ENCODE measurements around the gene CREB3L2.
"Not testable (repeated sequence)": the region's sequence is repeated elsewhere in the genome, so short reads cannot be mapped to it uniquely, and the experiment has no call there.

CREB3L2 gene

DNA sequence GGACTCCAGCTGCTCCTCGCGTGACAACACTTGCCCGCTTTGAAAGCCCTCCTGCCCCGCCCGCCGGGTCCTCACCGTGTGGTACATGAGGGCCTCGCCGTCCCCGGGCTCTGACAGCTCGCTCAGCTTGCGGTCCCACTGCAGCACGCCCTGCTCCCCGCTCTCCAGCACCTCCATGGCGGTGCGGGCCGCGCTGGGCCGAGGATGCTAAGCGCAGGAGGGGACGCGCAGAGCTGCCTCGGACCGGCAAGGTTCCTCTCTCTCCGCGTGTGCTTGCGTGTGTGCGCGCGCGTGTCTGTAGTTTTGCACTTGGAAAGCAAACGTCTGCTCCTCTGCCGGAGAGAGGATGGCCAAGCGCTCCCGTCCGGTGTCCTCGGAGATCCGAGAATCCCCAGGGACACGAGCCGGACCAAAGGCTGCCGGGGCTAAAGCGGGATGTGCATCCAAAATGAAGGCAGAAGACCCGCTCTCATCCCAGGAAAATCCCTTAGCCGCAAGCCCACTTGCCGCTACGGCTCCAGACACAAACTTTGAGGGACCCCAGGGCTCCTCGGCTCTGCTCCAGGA lies at the start of gene CREB3L2:
Gene CREB3L2 (minus strand): TSS at position 558 of the 567 bp plus-strand sequence. CDS start 381 bp downstream, at position 177.
- peak; percentile 46 for DNase-seq (ENCODE audit: low spot score)

DNA sequence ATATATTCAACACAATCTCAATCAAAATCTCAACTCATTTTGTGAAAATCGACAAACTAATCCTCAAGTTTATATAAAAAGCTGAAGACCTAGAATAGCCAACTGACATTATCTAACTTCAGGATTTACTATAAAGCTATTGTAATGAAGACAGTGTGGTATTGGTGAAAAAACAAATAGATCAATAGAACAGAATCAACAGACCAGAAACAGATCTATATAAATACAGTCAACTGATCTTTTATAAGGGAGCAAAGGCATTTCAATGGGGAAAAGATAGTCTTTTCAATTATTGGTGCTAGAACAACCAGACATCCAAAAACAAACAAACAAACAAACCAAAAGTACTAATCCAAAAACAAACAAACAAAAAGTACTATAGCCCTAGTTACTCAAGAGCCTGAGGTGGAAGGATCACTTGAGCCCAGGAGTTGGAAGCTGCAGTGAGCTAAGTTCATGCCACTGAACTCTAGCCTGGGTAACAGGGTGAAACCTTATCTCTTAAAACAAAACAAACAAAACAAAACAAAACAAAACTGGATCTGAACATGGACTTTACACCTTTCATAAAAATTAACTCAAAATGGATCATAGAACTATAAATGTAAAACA lies 47.7 kb upstream of the CREB3L2 start:
- DNase-seq (ENCODE audit: low spot score) = no peak

GRCh38 chr7:138047907-138048306 lies 46.0 kb upstream of the CREB3L2 start:
- no peak for DNase-seq (ENCODE audit: low spot score)

GRCh38 chr7:138044897-138045296 lies 43.0 kb upstream of the CREB3L2 start:
- no peak for DNase-seq (ENCODE audit: low spot score)

DNA sequence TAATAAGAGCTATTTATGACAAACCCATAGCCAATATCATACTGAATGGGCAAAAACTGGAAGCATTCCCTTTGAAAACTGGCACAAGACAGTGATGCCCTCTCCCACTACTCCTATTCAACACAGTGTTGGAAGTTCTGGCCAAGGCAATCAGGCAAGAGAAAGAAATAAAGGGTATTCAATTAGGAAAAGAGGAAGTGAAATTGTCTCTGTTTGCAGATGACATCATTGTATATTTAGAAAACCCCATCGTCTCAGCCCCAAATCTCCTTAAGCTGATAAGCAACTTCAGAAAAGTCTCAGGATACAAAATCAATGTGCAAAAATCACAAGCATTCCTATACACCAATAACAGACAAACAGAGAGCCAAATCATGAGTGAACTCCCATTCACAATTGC lies 38.2 kb upstream of the CREB3L2 start:
- not testable (repeated sequence) for DNase-seq (ENCODE audit: low spot score)

DNA sequence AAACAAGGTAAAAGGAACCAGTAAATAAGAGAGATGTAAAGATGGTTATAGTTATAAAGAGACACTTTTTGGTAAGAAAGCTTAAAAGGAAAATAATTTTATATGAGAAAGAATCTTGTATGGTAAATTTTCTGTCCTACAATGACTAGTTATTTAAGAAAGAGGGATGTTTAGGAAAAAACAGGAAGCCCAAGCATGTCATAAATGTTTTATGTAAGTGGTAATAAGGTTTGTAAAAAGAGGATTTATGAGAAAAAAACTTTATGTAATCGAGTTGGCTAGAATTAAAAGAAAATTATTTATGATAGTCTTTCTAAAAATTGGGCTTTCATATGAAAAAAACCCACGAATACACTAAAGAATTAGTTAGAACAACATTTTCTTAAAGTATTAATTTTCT lies 34.2 kb upstream of the CREB3L2 start:
- no peak for DNase-seq (ENCODE audit: low spot score)

DNA sequence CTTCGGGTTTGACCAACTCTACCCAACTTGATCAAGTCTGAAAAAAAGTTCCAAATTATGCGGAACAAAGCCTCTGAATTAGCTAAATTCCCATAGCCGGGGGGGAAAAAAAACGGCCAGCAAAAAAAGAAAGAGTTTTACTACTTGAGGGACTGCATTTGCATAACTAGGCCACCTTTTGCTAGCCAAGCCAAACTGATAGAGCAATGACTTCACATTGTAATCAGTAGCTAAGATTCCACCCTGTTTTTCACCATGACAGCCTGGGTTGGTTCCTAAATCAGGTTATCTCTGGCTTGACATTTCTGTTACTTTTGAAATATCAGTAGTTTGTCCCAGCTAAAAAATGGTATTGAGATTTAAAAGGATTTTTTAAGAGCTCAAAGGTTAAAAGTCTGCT lies 31.4 kb upstream of the CREB3L2 start:
- DNase-seq (ENCODE audit: low spot score) = no peak

DNA sequence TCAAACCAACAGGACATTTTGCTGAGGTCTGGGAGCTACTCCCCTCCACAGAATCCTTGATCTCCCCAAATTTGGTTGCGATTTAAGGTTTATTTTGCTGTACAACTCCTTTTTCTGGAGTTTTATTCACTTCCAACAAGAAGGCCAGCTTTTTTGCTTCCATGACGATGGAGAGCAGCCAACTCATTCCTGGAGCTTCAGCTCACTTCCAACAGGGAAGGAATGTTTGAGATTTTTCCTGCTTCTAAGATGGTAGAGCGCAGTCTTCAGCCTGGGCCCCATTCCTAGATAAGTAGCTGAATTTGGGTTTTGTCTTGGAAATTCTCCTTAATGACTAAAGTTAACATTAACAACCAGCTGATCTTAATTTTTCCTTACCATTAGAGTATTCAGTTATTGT lies 30.9 kb upstream of the CREB3L2 start:
- no peak for DNase-seq (ENCODE audit: low spot score)

DNA sequence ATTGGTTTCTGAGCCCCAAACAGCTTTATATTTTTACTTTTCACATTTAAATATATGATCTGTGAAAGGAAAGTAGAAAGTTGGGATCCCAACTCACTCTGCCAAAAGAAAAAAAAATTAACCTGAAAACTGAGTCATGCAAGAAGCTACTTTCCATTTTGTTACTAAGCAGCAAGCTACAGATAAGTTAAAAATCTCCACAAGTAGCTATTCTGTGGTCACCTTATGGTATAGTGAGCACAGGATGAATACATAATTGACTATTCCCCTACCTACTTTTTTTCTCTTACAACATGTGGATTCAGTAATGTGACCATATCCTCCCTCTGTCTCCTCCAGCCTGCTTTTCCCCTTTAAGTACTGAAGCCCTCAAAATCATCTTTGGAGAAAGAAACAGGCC lies 30.3 kb upstream of the CREB3L2 start:
- DNase-seq (ENCODE audit: low spot score) = no peak

- DNase-seq (ENCODE audit: low spot score) = no peak
These were observed 28.9 kb upstream of the CREB3L2 start for GRCh38 chr7:138030679-138031351.

GRCh38 chr7:138029941-138030340 lies 28.1 kb upstream of the CREB3L2 start:
- DNase-seq (ENCODE audit: low spot score) = no peak

- no peak for DNase-seq (ENCODE audit: low spot score)
These were observed 27.2 kb upstream of the CREB3L2 start for GRCh38 chr7:138029126-138029525.

DNA sequence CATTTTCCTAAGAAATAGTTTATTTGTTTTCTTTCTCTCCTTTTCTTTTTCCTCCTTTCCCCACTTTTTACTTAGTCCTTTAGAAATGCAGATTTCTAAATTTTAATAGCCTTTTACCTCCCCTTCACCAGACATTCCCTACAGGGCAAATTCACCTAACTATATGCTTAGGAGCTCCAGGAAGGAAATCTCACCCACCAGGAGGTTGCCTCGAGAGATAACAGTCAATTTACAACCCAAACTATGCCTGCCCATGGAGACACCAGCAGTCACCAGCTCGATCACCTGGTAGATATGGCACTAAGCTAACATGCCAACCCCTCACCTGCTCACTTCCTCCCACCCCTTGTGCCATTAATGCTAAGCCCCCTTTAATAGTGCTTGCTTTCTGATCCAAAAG lies 25.2 kb upstream of the CREB3L2 start:
- no peak for DNase-seq (ENCODE audit: low spot score)

DNA sequence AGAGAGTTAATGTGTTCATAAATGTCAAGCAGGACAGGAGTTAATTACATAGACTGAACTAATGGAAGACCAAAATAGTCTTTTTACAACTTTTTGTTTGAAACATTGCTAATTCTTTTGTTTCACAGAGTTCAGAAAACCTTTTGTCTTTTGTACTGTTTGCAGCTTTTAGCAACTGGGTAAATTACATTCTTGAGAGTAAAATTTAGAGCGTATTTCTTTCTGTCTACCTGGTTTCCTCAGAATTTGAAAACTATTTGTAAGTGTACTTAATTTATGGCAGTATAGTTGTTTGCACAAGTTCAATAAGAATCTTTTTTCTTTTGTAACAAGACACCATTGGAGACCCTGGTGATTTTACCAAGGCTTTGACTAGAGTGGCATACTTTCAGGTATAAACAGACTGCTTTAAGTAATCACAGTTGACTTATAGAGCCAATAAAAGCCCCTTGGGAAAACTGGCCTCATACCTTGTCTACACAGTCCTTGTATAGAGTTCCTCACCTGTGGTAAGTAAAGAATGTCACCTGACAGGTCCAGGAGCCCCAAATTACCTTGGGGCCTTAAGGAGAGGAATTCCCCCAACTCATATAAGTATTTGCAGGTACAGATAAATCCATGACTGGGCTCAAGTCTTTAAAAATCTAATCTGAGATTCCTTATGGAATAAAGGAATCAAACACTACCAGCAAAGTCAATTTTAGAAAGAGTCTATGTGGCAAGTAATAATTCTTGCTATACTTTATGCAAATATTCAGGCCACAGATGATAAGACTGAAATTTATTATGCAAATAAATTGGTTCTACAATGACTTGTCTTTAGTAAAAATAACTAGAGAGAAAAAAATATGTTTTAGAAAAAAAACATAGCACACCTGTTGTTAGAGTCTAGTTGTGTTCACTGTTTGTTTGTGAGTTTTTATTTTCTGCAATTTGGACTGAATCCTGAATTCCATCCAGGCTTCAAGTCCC lies 23.6 kb upstream of the CREB3L2 start:
- DNase-seq (ENCODE audit: low spot score) = no peak

DNA sequence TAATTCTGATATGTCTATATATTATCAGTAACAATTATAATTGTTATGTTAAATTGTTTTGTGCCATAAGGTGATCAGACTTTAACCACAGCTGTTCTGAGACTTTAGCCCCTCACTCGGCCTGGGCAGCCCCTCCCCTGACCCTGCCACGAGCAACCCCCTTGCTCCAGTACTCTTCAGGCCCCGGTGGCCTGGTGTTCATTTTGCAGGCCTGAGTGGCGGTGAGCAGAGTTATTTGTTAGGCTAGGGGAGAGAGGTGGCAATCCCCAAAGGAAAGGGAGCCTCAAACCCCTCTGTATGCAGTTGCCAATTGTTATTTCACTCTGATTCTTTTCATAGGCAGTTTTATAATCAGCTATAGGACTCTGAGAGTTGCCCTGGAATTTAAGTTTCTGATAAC lies 22.9 kb upstream of the CREB3L2 start:
- DNase-seq (ENCODE audit: low spot score) = no peak

DNA sequence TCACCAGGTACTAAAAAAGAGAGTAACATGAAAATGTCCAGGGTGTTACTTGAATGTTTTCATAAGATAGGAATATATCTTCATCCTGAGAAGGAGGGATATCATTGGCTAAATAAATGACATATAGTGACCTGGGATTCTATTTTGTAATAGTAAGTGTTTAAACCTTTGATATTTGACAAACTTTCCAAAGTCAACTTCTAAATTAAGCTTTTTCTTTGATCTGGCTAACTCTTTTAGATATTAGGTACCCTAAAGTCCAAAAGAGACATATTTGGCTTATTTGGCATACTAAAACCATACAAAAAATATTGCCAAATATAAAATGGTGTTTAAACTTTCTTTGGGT lies 22.4 kb upstream of the CREB3L2 start:
- DNase-seq (ENCODE audit: low spot score) = no peak

GRCh38 chr7:138023618-138024342 lies 21.9 kb upstream of the CREB3L2 start:
- no peak for DNase-seq (ENCODE audit: low spot score)

DNA sequence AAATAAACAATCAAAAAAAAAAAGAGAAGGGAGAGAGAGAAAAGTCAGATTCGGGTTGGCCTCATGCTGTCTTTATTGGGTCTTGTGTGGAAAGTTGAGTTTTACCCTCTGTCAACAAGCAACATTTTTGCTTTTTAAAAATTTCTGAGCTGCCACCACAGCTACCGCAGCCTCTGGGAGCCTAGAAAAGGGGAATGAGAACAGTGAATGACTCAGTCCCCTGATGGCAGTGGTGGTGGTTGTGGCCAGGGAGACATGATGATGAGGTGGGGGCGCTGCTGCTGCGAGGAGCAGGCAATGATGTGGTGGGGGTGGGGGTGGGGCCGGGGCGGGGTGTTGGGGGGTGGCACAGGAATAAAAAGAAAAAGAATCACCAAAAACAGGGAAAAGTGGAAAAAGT lies 20.0 kb upstream of the CREB3L2 start:
- DNase-seq (ENCODE audit: low spot score) = no peak

- no peak for DNase-seq (ENCODE audit: low spot score)
These were observed 16.1 kb upstream of the CREB3L2 start for GRCh38 chr7:138017992-138018391.

DNA sequence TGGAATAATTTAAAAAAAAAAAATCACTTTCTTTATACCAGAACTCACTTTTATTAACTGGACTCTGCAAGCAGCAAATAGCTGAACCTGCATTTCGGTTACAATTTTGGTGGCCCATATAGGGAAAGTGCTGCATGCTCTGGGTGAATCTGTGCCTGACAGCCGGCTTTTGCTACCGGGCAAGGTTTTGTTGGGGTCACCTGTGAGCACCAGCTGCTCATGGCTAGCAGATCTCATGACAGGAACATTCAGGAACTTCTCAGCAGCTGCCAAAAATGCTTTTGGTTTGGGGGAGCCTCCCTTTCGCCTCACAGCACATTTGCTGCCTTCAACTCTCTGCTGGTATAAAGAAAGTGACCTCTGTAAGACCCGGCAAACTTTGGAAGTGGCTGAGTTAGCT lies 13.2 kb upstream of the CREB3L2 start:
- no peak for DNase-seq (ENCODE audit: low spot score)

GRCh38 chr7:138014686-138015085 lies 12.8 kb upstream of the CREB3L2 start:
- DNase-seq (ENCODE audit: low spot score) = no peak

- DNase-seq (ENCODE audit: low spot score) = not testable (repeated sequence)
These were observed 12.3 kb upstream of the CREB3L2 start for GRCh38 chr7:138014201-138014600.
